ENCODE data around the gene EYS.
"Not testable (repeated sequence)": the region's sequence is repeated elsewhere in the genome, so short reads cannot be mapped to it uniquely, and the experiment has no call there.

EYS gene

DNA sequence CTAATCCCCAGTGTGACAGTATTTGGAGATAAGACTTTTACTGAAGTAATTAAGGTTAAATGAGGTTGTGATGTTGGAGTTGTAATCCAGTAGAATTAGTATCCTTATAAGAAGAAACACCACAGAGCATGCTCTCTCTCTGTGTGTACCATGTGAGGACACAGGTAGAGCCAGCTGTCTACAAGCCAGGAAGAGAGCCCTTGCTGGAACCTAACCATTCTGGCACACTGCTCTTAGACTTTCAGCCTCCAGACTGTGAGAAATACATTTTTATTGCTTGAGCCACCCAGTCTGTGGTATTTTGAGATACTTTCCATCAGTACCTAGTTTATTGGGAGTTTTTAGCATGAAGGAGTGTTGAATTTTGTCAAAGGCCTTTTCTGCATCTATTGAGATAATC lies 1961.2 kb downstream of the EYS start:
- no peak for DNase-seq

DNA sequence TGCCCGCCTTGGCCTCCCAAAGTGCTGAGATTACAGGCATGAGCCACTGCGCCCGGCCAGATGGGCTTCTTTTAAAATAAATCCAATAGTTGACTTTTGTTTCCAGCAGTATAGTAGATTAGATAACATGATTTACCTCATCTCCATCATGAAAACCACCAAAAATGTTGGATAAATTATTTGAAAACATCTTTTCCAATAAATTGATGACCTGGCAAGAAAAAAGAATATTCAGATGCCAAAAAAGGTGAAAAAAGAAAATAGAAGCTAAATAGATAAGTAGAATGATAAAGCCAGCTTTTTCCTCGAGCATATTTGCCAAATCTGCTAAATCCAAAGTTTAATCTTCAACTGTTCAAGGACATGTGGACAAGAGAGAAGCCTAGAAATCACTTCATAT lies 1962.2 kb downstream of the EYS start:
- DNase-seq = no peak

DNA sequence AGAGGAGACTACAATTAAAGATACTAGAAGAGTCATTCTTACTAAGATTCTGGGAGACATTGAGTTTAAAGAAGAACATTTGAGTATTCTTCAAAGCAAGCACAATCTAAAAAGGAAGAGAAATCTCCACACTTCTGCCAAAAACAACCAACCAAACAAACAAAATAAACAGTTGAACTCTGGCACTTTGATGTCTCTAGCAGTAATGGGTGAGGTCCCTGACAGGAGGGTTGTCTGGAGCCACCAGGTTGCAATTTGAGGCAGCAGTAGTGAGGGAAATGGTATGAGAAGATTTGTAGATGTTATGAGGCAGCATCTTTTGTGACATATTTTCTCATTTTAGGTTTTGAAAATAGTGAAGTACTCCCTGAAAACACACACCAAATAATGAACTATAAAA lies 1963.3 kb downstream of the EYS start:
- DNase-seq = no peak

GRCh38 chr6:63742060-63742459 lies 1965.0 kb downstream of the EYS start:
- DNase-seq = no peak

- DNase-seq = no peak
Measured at GRCh38 chr6:63740709-63741108, 1966.3 kb downstream of the EYS start.

DNA sequence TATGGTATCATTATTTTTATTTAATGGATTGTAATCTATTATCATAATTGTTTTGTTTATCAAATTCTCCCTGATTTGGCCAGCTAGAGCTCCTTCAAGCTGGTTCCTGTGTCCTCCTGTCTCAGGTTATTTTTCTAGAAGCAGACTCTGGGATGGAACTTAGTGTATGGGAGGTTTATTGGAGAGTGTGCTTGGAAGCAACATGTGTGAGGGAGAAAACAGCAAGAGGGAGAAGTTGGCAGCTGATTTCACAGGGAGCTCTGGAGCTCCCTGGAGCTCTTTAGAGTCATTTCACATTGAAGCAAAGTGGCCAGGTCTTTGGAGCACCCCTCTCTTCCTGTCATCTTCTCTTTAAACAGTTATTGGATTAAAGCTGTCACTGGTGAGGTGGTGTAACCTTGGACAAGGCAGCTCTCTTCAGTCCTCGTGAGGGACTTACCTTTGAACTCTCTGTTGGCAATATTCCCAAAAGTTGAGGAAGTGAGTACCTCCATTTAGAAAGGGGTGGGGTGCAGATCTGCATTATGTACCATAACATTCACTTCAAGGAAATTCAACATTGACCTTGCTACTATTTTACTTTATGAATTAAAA lies 1967.8 kb downstream of the EYS start:
- DNase-seq = no peak

DNA sequence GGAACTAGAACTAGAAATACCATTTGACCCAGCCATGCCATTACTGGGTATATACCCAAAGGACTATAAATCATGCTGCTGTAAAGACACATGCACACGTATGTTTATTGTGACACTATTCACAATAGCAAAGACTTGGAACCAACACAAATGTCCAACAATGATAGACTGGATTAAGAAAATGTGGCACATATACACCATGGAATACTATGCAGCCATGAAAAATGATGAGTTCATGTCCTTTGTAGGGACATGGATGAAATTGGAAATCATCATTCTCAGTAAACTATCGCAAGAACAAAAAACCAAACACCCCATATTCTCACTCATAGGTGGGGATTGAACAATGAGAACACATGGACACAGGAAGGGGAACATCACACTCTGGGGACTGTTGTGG lies 1968.8 kb downstream of the EYS start:
- not testable (repeated sequence) for DNase-seq

DNA sequence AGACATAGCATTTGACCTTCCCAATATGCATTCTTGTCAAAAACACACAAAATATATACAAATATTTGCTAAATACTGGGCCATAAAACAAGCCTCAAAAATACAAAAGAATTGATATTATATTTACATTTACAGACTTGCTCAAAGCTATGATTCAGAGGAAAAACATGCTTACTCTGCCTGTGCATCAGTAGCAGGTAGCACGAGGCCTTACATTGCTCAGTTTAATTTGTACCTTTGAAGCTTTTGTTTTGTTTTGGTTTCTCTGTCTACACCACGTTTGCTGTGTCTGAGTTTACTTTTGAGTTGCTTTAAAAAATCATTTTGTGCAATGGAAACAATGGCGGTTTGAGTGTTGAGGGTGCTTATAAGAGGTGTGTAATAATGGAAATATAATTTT lies 1972.1 kb downstream of the EYS start:
- DNase-seq = no peak

- DNase-seq = no peak
Measured at GRCh38 chr6:63732336-63732735, 1974.7 kb downstream of the EYS start.

- DNase-seq = no peak
Measured at GRCh38 chr6:63731930-63732329, 1975.1 kb downstream of the EYS start.

DNA sequence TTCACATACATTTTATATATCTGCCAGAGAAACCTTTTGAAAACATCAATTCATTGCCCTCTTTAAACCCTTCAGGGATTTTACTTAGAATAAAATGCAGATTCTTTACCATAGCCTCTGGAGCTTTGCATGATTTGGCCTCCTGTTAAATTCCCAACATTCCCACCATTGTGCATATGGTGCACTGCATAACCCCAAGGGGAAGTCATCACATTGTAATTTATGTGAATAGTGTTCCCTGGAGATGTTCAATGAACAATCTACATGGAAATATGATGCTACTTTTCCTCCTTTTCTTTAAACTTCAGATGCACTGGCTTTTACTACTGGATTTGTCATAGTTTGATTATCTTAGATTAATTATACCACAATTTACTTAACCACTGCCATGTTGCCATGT lies 1976.7 kb downstream of the EYS start:
- no peak for DNase-seq

- no peak for DNase-seq
Measured at GRCh38 chr6:63724721-63725120, 1982.3 kb downstream of the EYS start.

DNA sequence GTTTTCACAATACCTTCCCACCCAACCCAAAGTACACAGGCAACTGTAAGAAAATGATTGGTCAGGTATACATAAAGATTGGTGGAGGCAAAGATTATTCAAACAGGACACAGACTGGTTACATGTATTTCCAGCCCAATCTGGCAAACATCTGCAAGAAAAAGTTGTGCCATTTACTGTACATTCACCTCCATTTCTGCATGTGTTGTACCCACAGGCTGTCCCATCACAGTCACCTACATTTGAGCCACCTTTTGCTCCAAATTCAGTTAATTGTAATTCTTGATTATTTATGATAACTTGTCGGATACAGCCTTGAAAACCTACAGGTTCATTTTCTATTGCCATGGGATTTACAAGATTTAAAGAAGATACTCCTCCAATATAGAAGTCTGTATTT lies 1985.8 kb downstream of the EYS start:
- DNase-seq = no peak

DNA sequence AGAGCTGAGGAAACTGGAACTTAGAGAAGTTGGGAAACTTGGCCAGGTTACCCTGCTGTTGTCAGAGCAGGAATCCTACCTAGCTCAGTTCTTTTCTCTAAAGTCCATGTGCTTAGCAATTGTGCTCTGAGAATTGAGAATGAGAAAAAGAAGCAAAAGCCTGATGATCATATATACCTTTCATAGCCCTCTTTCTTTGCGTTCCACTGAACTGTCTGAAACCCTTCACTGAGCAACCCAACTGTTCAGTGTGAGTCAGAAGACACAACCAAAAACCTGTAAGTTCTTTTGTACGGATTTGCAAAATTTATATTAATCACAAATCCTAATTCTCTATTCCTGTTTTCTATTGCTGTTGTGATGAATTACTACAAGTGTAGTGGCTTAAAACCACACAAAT lies 1990.9 kb downstream of the EYS start:
- DNase-seq = no peak

DNA sequence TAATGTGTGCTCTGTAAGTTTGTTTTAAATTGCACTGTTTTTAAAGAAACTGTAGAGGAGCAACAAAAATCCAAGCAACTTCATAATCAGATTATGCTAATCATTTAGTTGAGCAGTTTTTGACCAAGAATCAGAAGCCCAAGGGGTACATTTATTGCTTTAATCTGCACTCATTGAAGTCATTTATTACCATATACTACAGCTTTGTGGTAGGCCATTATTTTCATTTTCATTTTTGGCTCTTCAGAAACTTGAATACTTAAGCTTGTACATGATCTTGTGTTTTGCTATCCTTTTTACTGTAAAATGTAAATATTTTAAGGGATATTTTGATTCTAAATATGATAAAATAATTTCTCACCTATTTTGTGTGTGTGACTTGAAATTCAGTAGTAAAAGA lies 1992.9 kb downstream of the EYS start:
- DNase-seq = no peak

DNA sequence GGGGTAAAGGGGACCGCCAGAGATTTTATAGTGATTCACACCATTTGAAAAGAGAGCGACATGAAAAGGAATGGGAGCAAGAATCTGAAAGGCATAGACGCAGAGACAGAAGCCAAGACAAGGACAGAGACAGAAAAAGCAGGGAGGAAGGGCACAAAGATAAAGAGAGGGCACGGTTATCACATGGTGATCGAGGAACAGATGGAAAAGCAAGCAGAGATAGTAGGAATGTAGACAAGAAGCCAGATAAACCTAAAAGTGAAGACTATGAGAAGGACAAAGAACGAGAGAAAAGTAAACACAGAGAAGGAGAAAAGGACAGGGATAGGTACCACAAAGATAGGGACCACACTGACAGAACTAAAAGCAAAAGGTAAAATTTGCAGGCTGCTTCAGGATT lies 1993.7 kb downstream of the EYS start:
- no peak for DNase-seq

DNA sequence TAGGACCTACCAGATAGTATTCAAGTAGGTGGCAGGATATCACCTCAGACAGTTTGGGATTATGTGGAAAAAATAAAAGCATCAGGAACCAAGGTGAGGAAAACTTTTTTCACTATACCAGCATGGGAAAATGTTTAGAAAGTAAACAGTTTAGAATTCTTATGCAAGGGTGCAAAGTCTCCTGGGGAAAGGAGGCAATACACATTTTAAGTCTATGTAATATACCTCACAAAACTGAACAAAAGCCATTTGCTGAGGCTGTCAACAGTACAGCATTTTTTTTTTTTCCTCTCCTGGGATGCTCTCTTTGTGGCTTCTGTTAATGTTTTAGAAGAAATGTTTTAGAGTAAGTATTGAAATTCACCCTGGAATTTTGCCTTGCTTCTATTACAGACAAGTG lies 1997.9 kb downstream of the EYS start:
- DNase-seq = no peak

- DNase-seq = no peak
Measured at GRCh38 chr6:63708631-63709030, 1998.4 kb downstream of the EYS start.

- no peak for DNase-seq
Measured at GRCh38 chr6:63706630-63707029, 2000.4 kb downstream of the EYS start.

DNA sequence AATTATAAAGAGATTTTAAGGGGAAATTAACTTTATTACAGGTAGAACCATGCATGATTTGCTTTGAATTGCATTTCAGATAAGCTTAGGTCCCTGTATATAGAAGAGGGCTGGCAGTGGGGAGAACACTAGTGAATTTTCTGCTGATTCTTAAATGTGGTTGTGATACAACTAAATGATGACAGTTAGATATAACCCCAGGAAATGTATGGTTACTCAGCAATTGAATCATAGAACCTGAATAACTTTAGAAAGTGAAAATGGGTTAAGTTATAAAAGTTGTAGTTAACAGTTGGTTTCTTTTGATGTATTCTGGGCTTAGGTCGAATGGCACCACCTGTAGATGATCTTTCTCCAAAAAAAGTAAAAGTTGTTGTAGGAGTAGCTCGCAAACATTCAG lies 2001.3 kb downstream of the EYS start:
- DNase-seq = no peak

GRCh38 chr6:63690221-63690620 lies 2016.8 kb downstream of the EYS start:
- DNase-seq = no peak

DNA sequence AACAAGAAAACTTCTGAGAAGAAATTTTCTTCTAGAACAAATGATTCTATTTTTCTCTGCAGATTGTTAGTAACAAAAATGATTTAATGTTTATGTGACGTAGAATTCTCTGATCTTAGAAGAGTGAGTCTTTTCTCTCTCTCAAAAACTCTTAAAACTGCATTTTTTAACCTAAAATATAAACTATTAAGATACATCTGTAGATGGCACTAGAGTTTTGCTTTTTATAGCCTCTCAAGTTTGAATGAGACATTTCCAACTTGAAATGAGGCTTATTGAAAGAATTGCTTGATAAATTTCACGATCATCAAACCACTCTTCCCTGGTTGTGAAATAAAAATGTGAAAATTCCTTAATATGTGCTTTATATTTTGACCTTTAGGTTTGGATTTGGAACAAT lies 2017.6 kb downstream of the EYS start:
- DNase-seq = no peak

DNA sequence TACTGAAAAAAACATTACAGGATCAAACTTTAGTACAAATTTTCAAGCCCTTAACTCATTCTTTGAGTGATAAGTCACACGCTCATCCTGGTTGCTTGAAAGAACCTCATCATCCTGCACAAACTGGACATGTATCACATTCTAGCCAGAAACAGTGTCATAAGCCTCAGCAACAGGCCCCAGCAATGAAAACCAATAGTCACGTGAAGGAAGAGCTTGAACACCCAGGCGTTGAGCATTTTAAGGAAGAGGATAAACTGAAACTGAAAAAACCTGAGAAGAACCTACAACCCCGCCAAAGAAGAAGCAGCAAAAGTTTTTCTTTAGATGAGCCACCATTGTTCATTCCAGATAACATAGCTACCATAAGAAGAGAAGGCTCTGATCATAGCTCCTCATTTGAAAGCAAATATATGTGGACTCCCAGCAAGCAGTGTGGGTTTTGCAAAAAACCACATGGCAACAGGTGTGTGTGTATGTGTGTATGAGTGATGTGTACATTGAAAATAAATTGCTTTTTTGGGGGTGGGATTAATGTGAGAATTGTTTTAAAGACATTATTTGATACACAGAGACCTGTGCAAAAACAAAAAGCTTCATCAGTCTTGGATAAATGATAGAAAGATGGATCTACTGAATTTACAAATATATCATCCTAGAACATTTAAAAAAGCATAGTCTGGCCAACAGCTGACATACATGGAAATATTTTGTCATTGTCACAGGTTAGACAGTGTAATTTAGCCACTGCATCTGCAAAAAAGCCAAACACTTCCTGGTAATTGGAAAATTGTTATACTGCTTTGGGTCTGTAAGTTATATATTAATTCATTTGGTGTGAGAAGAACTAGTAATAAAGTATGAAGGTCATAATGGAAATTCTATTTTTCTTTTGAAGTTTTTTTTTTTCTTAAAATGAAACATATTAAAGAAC lies 2021.3 kb downstream of the EYS start:
- no peak for DNase-seq

- no peak for DNase-seq
Measured at GRCh38 chr6:63683071-63683603, 2023.9 kb downstream of the EYS start.
